GM23338 (cell line): ENCODE measurements around the gene TENT4B. TPM values are rescaled to one million over a fixed set of nuclear protein-coding genes. Genes with fewer than 3 reads are reported as not detected.

ENCODE experiments used
- ATAC-seq: fragments of 200-7000 bp; cut with Tn5 transposase; 3 replicates; pipeline ENCODE4 v1.9.1; 2020
- DNase-seq: peaks from one replicate; pipeline ENCODE4 v3.0.0-alpha.2; 2015; ENCODE audit warnings: low spot score
- H2AFZ ChIP-seq: fragments of 200-600 bp; sonication (generic); 2 replicates; pipeline ENCODE4 v1.8.0; 2016; ENCODE audit warnings: antibody characterized with exemption, mild to moderate bottlenecking, moderate library complexity
- H3F3A ChIP-seq: fragments of 200-600 bp; sonication (generic); replicated peaks from 2 replicates; pipeline ENCODE4 v1.8.0; 2017; ENCODE audit warnings: antibody characterized with exemption, mixed run types, low read depth
- H3K27ac ChIP-seq: fragments of 200-600 bp; sonication (generic); 2 replicates; pipeline ENCODE4 v1.6.1; 2016; ENCODE audit warnings: low read depth
- H3K27me3 ChIP-seq: fragments of 200-600 bp; sonication (generic); 2 replicates; pipeline ENCODE4 v1.8.0; 2016; ENCODE audit warnings: mild to moderate bottlenecking, mixed run types, moderate library complexity; ENCODE audit not compliant: insufficient read depth
- H3K36me3 ChIP-seq: fragments of 200-600 bp; sonication (generic); 2 replicates; pipeline ENCODE4 v1.8.0; 2016; ENCODE audit warnings: mild to moderate bottlenecking; ENCODE audit not compliant: insufficient read depth
- H3K4me1 ChIP-seq: fragments of 200-600 bp; sonication (generic); 2 replicates; pipeline ENCODE4 v1.8.0; 2016; ENCODE audit warnings: mild to moderate bottlenecking, moderate library complexity; ENCODE audit not compliant: insufficient read depth
- H3K4me2 ChIP-seq: fragments of 200-600 bp; sonication (generic); 2 replicates; pipeline ENCODE4 v1.7.1; 2017; ENCODE audit warnings: mixed run types
- H3K4me3 ChIP-seq: fragments of 200-600 bp; sonication (generic); 2 replicates; pipeline ENCODE4 v1.6.1; 2016; ENCODE audit warnings: mixed run types
- H3K79me2 ChIP-seq: fragments of 200-600 bp; sonication (generic); replicated peaks from 2 replicates; pipeline ENCODE4 v1.8.0; 2017; ENCODE audit warnings: mild to moderate bottlenecking; ENCODE audit not compliant: insufficient read depth
- H3K9me2 ChIP-seq: fragments of 200-600 bp; sonication (generic); 2 replicates; pipeline ENCODE4 v1.8.0; 2017; ENCODE audit not compliant: insufficient read depth
- H4K20me1 ChIP-seq: fragments of 200-600 bp; sonication (generic); replicated peaks from 2 replicates; pipeline ENCODE4 v1.8.0; 2017; ENCODE audit warnings: mild to moderate bottlenecking; ENCODE audit not compliant: insufficient read depth
- H3K27ac Mint-ChIP-seq: 2 replicates; pipeline ENCODE4 v1.8.0; 2020; ENCODE audit warnings: inconsistent platforms, mild to moderate bottlenecking, moderate library complexity, mixed read lengths
- H3K27me3 Mint-ChIP-seq: 3 replicates; pipeline ENCODE4 v1.8.0; 2022; ENCODE audit warnings: low read depth, mild to moderate bottlenecking, moderate library complexity, mixed read lengths, inconsistent platforms; ENCODE audit not compliant: insufficient read depth, poor library complexity
- H3K36me3 Mint-ChIP-seq: 3 replicates; pipeline ENCODE4 v1.8.0; 2021; ENCODE audit warnings: low read depth, mild to moderate bottlenecking, inconsistent platforms, moderate library complexity, mixed read lengths
- H3K4me1 Mint-ChIP-seq: 3 replicates; pipeline ENCODE4 v1.8.0; 2020; ENCODE audit warnings: mild to moderate bottlenecking, inconsistent platforms, mixed read lengths
- H3K4me3 Mint-ChIP-seq: 3 replicates; pipeline ENCODE4 v1.8.0; 2021; ENCODE audit warnings: moderate library complexity, mild to moderate bottlenecking, inconsistent platforms, mixed read lengths
- H3K9me3 Mint-ChIP-seq: 3 replicates; pipeline ENCODE4 v1.8.0; 2020; ENCODE audit warnings: moderate library complexity, mild to moderate bottlenecking, inconsistent platforms, mixed read lengths
- CTCF ChIP-seq, 2 experiments: fragments of 200-600 bp in 1 of 2; sonication (generic) in 1 of 2; conservative IDR thresholded peaks; 2 replicates each; pipeline versions ENCODE4 v1.5.1 to v1.6.1; 2016 to 2017; ENCODE audit warnings: antibody characterized with exemption in 2 of 2, low read depth in 2 of 2, mild to moderate bottlenecking in 2 of 2, moderate library complexity in 1 of 2
- NANOG ChIP-seq: IDR thresholded peaks from 2 replicates; pipeline ENCODE4 v1.6.1; 2016; ENCODE audit warnings: antibody characterized with exemption, borderline replicate concordance
- ZNF331 ChIP-seq: fragments of 250-450 bp; sonication (Bioruptor Pico); IDR thresholded peaks from 2 replicates; pipeline ENCODE4 v1.5.0; 2020; ENCODE audit warnings: low read depth, mild to moderate bottlenecking, moderate library complexity
- ZNF462 ChIP-seq: fragments of 250-450 bp; sonication (Bioruptor Pico); IDR thresholded peaks from 2 replicates; pipeline ENCODE4 v1.5.0; 2020; ENCODE audit warnings: mild to moderate bottlenecking, moderate library complexity
- polyA plus RNA-seq: library from polyadenylated mRNA; unstranded; fragments of >200 nt; fragmentation: Nextera tagmentation; extraction: Ambion mirVana; gene quantifications from 2 replicates; pipeline ENCODE4 v1.2.1, GENCODE V29; 2016
- total RNA-seq: library from RNA; depleted of rRNA; stranded (reverse); fragments of >200 nt; shearing (Covaris generic); gene quantifications from 2 replicates; pipeline ENCODE4 v1.2.3, GENCODE V29; 2014
- TF ChIP-seq, protein P1 (sequence below): IDR thresholded peaks from one replicate; pipeline ENCODE4 v1.6.1; 2018; ENCODE audit warnings: antibody characterized with exemption; ENCODE audit not compliant: unreplicated experiment

Gene TENT4B
- total and polyA plus RNA-seq, 2 experiments from 2014 or later = 17.6 to 21.3 TPM

DNA sequence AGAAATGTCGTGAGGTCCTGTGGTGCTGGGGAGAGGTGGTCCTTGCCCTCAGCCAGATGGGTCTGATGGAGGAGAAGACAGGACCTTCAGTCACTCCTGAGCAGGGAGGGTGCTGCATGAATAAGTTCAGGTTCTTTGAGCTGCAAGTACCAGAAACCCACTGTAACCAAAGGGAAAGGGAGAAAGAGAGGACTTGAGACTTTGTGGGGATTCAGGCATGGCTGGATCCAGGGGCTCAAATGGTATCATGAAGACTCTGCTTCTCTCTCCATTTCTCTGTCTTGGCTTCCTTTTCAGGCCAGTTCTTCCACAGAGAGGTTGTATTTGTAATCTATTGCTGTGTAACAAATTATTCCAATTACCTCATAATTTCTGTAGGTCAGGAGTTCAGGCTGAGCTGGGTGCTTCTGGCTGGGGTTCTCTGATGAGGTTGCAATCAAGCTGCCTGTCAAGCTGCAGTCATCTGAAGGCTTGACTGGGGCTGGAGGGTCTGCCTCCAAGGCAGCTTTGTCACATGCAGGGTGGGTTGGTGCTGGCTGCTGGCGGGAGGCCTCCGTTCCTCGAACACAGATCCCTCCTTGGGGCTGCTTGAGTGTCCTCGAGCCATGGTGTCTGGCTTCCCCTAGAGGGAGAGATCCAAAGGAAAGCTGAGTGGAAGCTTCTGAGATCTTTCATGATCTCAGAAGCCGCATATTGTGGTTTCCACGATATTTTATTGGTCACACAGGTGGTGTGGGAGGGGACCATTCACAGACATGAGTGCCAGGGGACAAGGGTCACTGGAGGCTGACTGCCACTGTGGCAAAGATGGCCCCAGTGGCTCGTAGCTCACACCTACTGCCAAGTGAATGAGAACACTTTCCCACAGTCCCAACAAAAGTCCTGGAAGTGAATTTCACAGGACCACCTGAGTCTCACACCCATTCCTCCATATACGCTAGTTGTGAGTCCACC is 107.4 kb downstream of the TENT4B start:
- Histone ChIP-seq H3K27me3 (no peaks in the 10 kb centered on the region), H3K4me1 (no peaks in the 10 kb centered on the region), H3K79me2 (no peaks in the 10 kb centered on the region), H2AFZ (no peak overlapping the region), H3K4me2 (no peak overlapping the region), H4K20me1 (no peaks in the 10 kb centered on the region), H3K9me2 (no peaks in the 10 kb centered on the region), H3K36me3 (no peaks in the 10 kb centered on the region), H3K27ac (no peak overlapping the region), H3F3A (no peaks in the 10 kb centered on the region), H3K4me3 (no peak overlapping the region)
- no peak for DNase-seq
- Mint-ChIP-seq H3K36me3 (no peaks in the 10 kb centered on the region), H3K4me3 (no peak overlapping the region), H3K9me3 (no peaks in the 10 kb centered on the region), H3K4me1 (peaks cover 14% of the 10 kb centered on the region), H3K27ac (no peak overlapping the region), H3K27me3 (peaks cover 11% of the 10 kb centered on the region)
- no peak for TF ChIP-seq CTCF (conservative IDR thresholded peaks at IDR 0.05; ENCODE audit: low read depth in 2 of 2)
- TF ChIP-seq, protein P1, sequence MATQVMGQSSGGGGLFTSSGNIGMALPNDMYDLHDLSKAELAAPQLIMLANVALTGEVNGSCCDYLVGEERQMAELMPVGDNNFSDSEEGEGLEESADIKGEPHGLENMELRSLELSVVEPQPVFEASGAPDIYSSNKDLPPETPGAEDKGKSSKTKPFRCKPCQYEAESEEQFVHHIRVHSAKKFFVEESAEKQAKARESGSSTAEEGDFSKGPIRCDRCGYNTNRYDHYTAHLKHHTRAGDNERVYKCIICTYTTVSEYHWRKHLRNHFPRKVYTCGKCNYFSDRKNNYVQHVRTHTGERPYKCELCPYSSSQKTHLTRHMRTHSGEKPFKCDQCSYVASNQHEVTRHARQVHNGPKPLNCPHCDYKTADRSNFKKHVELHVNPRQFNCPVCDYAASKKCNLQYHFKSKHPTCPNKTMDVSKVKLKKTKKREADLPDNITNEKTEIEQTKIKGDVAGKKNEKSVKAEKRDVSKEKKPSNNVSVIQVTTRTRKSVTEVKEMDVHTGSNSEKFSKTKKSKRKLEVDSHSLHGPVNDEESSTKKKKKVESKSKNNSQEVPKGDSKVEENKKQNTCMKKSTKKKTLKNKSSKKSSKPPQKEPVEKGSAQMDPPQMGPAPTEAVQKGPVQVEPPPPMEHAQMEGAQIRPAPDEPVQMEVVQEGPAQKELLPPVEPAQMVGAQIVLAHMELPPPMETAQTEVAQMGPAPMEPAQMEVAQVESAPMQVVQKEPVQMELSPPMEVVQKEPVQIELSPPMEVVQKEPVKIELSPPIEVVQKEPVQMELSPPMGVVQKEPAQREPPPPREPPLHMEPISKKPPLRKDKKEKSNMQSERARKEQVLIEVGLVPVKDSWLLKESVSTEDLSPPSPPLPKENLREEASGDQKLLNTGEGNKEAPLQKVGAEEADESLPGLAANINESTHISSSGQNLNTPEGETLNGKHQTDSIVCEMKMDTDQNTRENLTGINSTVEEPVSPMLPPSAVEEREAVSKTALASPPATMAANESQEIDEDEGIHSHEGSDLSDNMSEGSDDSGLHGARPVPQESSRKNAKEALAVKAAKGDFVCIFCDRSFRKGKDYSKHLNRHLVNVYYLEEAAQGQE = no peak
- no peak for TF ChIP-seq ZNF331 (CRISPR knock-in tag)
- TF ChIP-seq NANOG = no peak
- TF ChIP-seq ZNF462 (CRISPR knock-in tag) = no peak
- no peak for ATAC-seq
